Measurements from ENCODE around the gene PLCD4.

Gene PLCD4

GRCh38 chr2:218671654-218672566 is 64.2 kb downstream of the PLCD4 start, which contains the start of the genes RNF25 and STK36:
Gene RNF25 (minus strand): TSS chr2:218672002. CDS start chr2:218671970, 32 bp downstream.
Gene STK36 (plus strand): TSS chr2:218672086. CDS start chr2:218672830, 744 bp downstream.
- peak; percentile 94 for DNase-seq

DNA sequence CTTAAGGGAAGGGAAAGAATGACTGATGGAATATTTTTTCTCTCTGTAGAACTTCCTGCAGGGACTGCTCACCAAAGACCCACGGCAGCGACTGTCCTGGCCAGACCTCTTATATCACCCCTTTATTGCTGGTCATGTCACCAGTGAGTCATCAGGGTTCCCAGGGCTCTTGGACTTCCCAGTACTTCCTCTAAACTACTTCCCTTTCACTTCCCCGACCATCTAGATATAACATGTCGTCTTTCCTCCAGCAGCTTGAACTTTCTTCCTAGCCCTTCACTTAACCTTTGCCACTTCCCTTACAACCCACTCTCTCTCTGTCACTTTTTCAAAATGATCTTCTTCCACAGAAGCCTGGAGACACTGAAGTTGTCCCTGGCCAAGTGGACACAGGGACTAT is 71.4 kb downstream of the PLCD4 start:
- no peak for DNase-seq

DNA sequence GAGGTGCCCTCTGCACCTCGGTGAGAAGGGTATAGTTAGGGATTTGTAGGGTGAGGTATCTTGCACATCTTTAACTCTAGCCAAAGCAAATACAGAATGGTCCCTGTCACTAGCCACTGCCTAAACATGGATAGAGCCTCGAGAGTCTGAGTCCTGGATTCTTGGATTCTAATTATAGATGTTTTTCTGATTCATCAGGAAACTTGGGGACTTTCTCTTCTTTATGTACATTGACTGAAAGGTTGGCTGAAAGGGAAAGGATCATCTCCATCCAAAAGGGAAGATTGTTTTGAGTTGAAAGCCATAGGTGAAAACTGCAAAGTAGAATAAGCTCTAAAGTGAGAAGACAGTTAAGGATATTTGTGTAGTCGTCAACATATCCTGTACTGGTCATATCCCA is 72.4 kb downstream of the PLCD4 start:
- DNase-seq = no peak

Data from NCI-H2227 treated with DMSO at 0.1 percent for 48 hours (cell line).